D341Med (cell line): ENCODE measurements around the gene GHITM.

ENCODE experiments used
- DNase-seq: peaks from one replicate; pipeline ENCODE4 v3.0.0; 2012; ENCODE audit warnings: low spot score

Gene GHITM

DNA sequence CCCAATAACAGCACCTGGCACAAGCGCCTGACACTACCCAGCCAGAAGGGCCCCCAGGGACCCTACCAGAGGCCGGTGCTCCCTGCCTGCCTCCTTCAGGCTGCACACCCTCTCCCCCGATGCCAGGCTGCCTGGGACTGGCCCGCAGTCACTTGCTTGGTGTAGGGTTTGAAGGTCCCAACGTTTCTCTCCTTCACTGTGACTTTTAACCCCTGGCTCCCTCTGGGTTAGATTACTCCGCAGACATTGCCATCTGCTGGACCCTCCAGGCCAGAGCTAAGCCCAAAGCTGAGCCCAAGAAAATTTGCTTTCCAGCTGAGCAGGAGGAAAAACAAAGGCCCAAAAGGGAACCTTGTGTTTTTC is 61.9 kb downstream of the GHITM start:
- DNase-seq: no peak

GRCh38 chr10:84201682-84202081 is 62.4 kb downstream of the GHITM start:
- DNase-seq: no peak

DNA sequence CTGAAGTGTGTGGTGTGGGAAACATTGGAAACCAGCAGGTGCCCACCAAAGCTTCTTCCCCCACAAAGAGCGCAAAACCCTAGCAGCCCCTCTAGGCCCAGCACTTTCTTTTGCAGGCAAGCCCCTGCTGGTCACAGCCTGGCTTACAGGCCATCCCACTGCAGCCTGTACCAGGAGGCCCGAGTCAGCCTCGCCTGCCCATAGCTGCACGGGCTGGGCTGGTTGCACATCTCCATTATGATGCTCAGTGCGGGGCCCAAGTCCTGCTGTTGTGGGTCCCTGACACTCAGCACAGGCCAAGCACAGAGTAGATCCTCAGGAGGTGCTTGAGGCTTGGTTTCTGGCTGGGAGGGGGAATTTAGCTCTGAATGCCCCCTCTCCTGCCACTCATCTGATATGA is 63.0 kb downstream of the GHITM start:
- no peak for DNase-seq
